ENCODE data around the gene HACD2. TPM values are rescaled to one million over a fixed set of nuclear protein-coding genes. Genes with fewer than 3 reads are reported as not detected.

Gene HACD2
- total RNA-seq, 1 donor from 2014 or later = 23.6 TPM

DNA sequence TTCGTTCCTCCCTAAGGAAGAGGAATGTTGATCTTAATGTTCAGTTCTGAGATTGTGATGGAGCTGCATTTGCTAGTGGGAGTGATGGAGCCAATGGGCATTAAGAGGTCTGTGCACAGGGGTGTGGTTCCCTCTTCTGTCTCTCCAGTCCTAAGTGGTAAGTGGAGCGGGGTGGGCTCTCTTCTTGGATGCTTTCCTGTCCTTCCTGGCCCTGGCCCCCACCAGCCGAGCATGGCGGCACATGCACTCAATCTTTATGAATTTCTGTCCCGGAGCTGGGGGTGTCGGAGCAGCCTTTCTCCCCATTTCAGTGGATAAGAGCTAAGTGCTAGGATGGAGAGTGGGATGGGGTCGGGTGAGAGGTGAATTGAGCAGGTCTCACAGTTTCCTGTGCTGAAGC, 98.4 kb downstream of the HACD2 start:
- intact Hi-C loops (cut with micrococcal nuclease) = no loop called here

DNA sequence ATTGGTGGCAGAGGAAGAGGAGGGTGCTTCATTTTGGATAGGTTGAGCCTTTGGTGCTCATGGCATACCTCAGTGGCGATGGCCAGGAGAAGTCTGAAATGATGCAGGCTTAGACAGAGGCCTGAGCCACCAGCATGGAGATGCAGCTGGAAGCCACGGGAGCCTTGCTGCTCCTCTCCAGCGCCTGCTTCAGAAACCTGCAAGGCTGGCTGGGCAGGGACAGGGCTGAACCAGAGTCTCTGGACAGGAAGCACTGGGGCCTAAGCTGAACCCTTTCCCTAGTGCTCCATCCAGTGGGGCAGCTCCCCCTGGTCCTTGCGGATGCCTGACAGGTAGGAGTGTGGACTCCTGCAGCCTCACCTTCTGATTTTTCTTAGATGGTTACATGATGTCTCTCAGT, 99.3 kb downstream of the HACD2 start:
- intact Hi-C loops (cut with micrococcal nuclease) = no loop called here

DNA sequence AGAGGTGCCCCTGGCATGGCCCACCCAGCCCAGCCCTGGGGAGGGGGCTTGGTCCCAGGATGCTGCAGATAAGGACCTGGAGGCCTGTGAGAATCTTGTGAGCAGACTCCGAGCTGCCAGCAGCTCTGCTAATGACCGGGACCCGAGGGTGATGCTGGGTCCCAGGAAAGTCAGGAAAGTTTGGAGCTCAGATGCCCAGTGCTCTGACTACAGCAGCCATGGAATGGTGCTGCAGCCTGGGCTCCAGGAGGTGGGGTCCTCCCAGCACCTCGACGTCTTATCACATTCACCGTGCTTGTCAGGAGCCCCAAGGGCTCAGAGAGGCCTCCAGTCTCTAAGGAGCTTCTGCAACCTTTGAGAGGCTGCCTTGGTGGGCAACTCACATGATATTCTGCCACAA, 101.7 kb downstream of the HACD2 start:
- intact Hi-C loops (cut with micrococcal nuclease) = no loop called here

DNA sequence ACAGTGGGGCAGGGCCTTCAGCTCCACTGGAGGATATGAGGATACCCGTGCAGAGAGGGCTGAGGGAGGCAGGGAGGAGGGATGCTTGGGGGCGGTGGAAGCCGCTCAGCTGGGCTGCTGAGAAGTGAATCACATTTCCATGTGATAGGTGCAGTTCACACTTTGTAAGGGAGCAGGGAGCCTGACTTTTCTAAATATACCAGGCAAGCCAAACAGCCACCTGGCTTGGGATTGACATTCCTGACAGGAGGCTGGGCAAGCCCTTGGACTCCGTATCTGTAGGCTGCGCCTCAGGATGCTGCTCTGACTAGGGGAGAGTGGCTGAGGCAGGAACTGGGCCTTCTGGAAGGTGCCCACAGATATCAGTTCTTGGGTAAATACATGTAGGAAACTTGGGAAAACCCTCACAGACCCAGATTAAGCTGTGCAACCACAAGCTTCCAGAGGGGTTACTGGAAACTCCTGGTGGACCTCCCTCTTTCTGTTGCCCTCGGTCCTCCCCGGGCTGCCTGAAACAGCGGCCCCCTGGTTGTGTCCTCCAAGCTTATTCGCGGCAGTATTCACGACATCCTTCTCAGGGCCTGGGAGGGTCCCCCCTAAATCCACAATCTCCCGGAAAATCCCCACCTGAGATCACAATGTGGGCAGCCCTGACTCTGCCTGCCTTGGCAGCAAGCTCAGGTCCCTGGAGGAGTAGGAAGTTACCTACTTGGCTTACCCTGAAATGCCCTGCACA, 103.0 kb downstream of the HACD2 start:
- intact Hi-C loops (cut with micrococcal nuclease) = no loop called here

DNA sequence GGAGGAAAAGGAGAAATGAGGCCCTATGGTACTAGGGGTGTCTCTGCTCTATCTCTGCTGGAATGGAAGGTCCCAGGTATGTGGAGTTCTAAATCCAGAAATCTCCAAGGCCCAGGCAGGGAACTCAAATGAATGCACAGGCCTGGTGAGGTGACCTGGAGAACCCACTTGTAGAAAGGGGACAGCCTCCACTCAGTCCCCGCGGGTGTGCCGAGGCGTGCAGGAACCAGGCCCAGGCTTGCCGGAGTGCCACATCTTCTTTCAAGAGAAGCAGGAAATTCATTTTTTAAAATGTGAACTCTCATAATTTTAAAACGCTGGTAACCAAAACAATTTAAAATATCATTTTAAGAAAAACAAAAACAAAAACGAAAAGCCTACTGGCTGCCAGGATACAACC, 103.8 kb downstream of the HACD2 start:
- intact Hi-C loops (cut with micrococcal nuclease) = no loop called here

DNA sequence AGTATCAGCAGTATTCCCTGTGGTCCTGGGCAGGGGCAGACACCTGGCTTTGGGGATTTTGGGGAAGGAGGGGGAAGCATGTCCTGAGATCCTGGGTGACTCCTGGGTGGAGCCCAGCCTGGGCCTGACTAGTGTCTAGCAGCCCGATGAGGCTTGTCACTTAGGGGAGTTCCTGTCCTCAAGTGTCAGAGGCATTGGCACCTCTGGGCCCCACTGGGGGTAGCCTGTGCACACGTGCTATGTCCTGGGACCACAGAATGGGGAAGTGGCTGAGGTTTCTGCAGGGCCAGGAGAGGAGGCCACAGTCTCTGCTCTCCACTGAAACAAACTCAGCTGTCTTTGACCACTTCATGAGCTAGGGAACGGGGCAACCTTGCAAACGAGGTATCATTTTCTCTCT, 104.4 kb downstream of the HACD2 start:
- intact Hi-C loops (cut with micrococcal nuclease) = no loop called here

DNA sequence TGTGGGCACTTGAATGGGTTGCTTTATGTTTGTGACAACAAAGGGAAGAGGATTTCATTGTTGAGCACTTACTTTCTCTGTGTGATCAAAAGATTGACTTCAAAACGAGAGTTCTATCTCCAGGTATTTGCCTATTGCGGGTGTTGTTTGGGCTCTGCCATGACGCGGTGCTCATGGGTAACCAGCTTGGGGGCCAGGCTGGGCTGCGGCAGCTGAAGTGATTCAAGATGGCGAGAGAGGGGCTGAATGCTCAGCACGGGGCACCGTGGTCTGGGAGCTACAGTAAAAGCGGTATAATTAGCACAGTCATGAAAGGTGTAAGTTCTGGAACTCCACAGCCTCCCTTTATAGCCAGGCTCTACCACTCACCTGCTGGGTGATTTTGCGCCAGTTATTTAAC, 105.0 kb downstream of the HACD2 start:
- intact Hi-C loops (cut with micrococcal nuclease) = no loop called here

DNA sequence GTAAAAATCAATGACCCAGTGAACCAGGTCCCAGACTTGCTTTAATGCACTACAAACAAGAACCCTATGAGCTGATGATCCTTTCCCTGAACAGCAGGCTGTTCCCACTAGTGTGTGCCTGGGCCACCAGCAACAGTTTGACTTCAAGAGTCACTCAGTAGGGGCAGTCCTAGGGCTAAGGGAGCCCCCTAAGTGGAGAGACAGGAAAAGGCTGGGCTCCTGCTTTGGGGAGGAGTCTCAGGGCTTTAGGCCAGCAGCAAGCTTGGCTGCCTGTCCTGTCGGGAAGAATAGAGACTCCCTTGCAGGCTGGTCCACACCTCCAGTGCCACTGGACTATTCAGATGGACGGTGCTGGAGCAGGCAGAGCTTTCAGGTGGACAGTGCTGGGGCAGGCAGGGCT, 106.5 kb downstream of the HACD2 start:
- intact Hi-C loops (cut with micrococcal nuclease) = no loop called here

DNA sequence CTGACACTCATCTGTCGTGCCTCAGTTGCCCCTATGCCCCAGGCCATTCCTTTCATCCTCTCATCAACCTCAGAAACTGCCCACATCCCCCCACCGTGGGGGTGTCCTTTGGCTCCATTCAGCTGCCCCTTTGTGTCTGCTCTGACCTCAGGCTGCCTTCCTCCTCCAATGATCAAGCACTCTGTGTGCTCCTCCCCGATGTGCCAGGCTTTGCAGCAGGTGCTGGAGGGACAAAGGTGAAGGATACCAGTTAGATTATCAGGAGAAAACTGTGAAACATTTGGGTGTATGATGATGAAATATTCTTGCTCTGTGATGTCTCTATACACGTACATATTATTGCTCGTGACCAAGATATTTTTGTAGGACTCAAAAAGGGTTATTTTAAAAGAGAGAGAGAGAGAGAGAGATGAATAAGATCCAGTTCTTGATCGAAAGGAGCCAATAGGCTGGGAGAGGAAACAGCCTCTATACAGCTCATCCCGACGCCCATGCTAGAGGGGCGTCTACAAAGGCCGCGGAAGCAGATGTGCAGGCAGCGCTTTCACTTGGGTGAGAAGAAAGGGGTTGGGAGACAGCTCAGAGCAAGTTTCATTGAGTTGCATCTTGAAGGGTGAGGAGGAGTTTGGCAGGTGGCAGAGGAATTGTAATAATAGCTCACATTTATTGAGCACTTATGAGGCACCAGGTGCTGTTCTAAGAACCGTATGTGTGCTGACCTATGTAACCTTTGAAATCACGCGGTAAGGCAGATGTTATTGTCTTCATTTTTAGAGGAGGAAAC, 107.7 kb downstream of the HACD2 start:
- intact Hi-C loops (cut with micrococcal nuclease) = no loop called here

DNA sequence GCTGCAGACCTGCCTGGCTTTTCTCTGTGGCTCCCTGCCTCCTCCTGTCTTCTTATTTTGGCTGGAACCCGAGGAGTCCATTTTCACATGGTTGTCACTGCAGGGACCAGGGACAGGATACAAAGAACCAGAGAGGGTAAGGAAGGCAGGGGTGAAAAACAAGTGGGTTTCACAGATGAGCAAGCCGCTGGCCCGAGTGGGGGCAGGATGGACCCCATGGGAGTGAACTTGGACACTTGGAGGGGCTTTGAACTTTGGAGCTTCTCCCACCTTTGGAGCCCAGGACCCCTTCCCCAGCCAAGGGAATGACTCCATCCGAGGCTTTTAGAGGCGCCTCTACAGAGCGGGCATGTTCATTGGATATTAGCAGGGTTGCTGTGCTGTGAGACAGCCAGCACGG, 109.1 kb downstream of the HACD2 start:
- intact Hi-C loops (cut with micrococcal nuclease) = no loop called here

DNA sequence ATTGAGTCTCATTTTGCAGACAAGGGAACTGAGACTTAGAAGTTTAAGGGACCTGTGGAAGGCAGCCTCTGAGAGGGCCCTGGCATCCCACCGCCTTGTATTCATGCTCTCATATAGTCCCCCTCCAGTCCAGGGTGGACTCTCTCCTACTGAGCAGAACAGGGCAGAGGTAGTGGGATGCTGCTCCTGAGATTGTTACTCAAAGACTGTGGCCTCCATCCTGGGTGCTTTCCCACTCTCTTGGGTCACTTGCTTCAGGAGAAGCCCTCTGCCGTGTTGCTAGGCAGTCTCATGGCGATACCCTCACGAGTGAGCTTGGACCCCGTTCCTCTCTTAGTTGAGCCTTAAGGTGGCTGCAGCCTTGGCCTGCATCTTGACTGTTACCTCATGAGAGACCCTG, 113.7 kb downstream of the HACD2 start:
- intact Hi-C loops (cut with micrococcal nuclease) = no loop called here

DNA sequence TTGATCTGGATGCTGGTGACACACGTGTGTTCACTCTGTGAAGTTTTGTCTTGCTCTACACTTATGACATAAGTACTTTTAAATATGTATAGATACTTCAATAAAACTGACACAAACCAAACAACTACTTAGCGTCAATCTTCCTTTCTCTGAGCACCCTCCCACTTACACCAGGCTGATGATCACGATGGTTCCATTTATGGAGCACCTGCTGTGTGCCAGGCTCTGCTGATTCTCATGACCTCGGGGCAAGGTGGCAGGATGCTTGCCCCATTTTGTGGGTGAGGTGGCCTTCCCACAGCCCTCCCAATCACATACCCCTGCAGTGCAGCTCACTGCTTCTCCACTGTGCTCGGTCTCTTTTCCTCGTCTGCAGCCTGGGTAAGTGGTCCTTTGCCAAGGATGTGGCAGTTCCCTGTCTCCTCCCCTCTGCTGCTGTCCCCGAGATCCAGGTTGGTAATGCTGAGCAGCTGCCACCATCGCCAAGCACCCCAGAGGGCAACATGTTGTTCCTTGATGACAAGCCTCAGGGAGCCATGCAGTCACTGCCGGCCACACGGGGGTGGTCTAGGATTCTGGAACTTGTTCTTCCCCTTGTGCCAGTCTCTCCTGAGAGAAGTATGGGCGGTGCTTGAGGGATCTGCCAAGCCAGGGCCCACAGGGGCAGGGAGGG, 115.4 kb downstream of the HACD2 start:
- intact Hi-C loops (cut with micrococcal nuclease) = no loop called here

DNA sequence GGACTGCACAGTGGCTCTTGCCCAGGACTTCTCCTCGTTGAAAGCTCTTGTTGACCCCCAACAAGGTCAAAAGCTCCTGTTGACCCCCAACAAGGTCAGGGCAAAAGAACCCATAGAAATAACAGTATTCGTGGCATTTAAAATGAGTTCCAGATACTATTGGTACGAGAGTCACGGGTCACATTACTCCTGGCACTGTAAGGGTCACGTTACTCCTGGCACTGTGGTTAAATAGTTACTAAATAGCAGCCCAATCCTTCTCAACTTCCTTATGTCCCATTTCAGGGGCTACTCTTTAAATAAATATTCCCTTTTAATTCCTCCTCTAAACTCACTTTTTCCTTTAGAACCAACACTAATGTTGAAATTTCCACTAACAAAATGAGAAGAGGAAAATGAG, 117.8 kb downstream of the HACD2 start:
- intact Hi-C loops (cut with micrococcal nuclease) = no loop called here

DNA sequence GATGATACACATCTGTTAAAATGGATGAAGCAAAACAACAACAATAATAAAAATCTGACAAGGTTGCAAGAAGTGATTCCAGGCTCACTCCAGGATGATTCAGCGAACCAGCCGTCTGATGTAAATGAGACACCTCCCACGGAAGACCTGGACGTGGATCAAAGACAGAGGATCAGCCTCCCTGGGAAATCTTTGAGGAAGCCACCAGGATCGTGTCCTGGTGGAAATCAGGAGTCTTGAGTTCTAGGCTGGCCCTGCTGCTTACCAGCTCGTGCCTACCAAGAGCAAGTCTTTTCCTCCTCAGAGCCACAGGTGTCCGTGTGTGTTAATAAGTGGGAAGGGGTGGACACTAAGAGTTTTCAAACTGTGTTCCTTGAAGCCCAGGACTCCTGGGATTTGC, 120.6 kb downstream of the HACD2 start:
- intact Hi-C loops (cut with micrococcal nuclease) = no loop called here

DNA sequence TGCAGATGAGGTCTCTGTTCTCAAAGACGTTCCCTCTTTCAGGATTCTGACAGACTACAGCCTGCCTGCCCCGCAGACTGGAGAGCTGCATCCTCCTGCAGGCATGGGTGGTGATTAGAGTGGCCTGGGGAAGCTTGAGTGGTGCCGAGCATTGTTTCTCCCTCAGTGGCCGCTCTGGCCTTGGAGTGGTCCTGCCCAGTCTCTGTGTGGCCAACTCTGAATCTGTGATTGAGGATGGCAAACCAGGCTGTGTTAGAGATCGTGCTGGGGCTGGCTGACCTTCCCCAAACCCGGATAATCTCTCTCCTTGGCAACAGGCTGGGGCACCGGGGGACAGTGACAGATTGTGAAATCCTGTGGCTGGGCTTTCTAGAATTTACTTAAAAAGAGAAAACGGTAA, 125.0 kb downstream of the HACD2 start:
- intact Hi-C loops (cut with micrococcal nuclease) = no loop called here

DNA sequence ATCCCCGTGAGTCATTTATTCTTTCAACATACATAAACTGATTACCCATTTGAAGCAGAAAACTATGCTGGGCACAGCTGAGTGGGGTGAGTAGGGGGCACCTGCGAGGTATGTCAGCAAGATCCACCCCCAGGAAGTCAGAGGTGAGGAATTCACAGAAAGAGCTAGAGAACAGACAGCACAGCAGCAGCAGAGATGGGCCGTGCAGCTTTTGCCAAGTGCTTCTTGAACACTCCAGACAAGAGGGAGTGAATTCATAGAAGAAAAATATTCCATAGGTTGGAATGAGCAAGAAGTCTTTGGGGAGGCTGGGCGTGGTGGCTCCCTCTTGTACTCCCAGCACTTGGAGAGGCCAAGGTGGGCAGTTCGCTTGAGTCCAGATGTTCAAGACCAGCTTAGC, 126.6 kb downstream of the HACD2 start:
- intact Hi-C loops (cut with micrococcal nuclease) = no loop called here

DNA sequence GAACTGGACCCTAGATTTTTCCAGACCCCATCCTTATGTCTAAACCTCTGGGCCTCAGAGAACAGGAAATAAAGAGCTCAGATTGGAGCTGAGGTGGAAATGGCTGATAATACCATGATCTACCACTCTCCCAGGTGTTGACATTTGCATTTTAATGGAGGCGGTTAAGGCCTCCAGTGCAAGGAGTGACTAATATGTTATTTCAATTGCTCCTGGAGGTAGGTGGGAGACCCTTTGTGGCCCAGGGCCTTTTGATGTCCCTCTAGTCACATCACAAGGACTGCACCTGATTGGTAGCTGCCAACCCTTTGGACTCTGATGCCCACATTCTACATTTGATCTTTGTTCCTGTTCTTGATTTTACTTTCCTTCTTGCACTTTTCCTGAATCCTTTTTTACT, 127.0 kb downstream of the HACD2 start:
- intact Hi-C loops (cut with micrococcal nuclease) = no loop called here

DNA sequence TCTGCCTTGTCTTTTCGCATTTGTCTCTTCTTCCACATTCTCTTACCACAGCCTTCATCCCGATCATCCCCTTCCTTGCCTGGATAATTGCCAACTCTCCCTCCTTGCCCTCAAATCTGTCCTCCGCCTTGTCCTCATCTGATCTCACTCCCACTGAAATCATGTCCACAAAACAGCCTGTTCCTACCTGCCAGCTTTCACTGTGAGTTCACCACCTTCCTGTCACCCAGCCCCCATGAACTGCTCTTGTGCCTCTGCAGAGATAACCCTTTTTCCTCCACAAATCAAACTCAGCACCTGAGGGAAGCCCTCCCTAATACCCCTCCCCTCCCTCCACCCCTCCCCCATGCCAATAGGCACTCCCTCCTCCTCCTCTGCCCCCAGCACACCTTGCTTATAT, 131.2 kb downstream of the HACD2 start:
- intact Hi-C loops (cut with micrococcal nuclease) = no loop called here

DNA sequence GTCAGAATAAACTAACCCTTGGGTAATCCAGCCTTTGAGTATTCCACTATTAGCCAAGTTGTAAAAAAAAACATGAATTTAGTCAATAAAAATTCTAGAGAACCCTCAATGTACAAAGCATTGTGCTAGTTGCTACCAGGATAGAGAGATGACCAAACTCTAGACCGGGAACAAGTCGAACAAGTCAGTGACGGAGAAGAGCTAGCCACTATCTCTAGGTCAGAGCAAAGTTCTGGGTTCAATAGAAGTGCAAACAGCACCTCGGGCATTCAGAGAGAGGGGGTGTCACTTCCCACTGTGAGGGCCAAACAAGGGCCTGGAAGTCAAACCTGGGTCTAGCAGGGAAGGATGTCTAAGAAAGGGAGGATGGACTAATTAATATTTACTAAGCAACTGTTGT, 133.7 kb downstream of the HACD2 start:
- intact Hi-C loops (cut with micrococcal nuclease) = no loop called here

DNA sequence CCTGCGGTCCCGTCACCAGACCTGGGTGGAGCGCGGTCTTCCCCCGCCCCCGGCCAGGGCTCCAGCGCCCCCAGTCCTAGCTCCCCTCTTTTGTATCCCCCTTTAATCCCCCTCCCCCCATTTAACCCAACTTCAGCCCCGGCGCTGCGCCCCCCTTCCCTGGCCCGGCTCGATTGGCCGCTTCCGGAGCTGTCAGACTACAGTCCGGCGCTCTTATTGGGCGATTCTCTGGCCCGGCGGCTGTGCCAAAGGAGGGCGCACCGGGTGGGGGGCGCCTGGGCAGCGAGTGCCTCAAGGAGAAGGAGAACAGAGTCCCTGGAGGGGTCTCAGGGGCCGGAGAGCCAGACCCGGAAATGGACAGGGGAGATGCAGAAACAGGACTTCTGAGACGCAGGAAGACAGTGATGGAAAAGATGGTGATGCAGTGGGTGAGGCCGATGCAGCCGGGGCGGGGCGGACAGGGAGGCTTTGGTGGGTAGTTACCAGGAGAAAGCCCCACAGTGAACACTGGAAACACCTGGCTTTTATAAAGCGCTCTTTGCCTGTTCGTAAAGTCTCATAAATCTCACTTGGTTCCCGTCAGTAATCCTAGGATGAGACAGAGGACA, 134.8 kb downstream of the HACD2 start:
- intact Hi-C loops (cut with micrococcal nuclease) = no loop called here

DNA sequence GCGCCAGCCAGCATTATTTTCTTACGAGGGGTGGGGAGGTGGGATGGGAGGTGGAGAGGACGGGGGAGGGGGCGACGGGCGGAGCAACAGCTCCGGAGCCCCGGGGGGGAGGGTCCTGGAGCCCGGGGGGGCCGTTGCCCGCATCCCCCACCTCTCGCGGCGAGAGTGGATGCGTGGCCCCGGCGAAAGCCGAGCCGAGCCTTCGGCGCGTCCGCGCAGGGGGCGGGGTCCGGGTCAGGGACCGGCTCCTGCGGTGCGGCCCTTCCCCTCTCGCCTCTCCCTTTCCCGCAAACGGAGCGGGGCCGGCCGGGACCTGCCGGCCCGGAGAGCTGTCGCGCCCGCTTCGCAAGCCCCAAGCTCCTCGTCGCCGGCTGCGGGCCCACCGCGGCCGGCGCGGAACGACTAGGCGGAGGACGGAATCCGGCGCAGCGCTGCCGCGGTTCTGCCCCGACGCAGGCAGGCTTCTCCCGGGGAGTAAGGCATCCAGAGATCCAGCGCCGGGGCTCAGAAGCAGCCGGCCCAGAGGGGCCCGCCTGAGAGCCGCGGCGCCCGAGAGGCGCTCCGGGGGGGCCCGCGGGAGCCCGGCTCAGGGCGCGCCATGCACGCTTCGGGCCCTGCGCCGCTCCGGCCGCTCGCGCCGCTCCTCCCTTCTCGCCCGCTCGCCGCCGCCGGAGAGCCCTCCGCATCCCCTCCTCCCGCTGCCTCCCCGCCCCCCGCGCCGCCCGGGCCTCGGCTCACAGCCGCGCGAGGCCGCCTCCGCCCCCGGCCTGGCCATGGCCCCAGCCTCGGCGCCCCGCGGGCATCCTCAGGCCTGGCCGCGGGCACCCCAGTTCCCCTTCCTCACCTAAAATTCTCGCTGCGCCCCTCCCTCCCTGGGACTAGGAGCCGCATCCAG, 135.5 kb downstream of the HACD2 start:
- intact Hi-C loops (cut with micrococcal nuclease) = no loop called here

Data from T-helper 1 cell treated with Interleukin-12 subunit alpha and Interleukin-12 subunit beta and Interleukin-4 antibody, amounts not matched to agents 30 ng/mL and 1 ng/mL, for 36 hours (primary cell).